HepG2 (cell line): ENCODE results near the gene ENO2. TPM values are rescaled to one million over a fixed set of nuclear protein-coding genes. Genes with fewer than 3 reads are reported as not detected.

Experiments
- AKAP8 ChIP-seq: sonication (generic); formaldehyde crosslinking; IDR thresholded peaks from 2 replicates; pipeline ENCODE4 v1.5.1; 2020; ENCODE audit warnings: mild to moderate bottlenecking, missing genetic modification reagents
- BCL6 ChIP-seq: IDR thresholded peaks from 2 replicates; pipeline ENCODE4 v1.6.1; 2016; ENCODE audit warnings: missing genetic modification reagents, missing compliant biosample characterization
- CCDC6 ChIP-seq: sonication (generic); formaldehyde crosslinking; IDR thresholded peaks from 2 replicates; pipeline ENCODE4 v1.8.1; 2022; ENCODE audit warnings: mild to moderate bottlenecking, missing genetic modification reagents, moderate library complexity
- ERF ChIP-seq: IDR thresholded peaks from 2 replicates; pipeline ENCODE4 v1.6.1; 2018; ENCODE audit warnings: missing biosample characterization, missing genetic modification reagents
- FOXK1 ChIP-seq: sonication (generic); formaldehyde crosslinking; IDR thresholded peaks from 2 replicates; pipeline ENCODE4 v1.4.0; 2020; ENCODE audit warnings: low read depth, missing genetic modification reagents, borderline replicate concordance
- GTF3A ChIP-seq: sonication (generic); formaldehyde crosslinking; conservative IDR thresholded peaks from 2 replicates; pipeline ENCODE4 v1.4.0; 2020; ENCODE audit warnings: mild to moderate bottlenecking, missing genetic modification reagents
- MEF2D ChIP-seq: sonication (generic); formaldehyde crosslinking; IDR thresholded peaks from 2 replicates; pipeline ENCODE4 v1.5.1; 2020; ENCODE audit warnings: mild to moderate bottlenecking, missing genetic modification reagents
- REPIN1 ChIP-seq: sonication (generic); formaldehyde crosslinking; IDR thresholded peaks from 2 replicates; pipeline ENCODE4 v1.8.0; 2022; ENCODE audit warnings: missing genetic modification reagents, low read depth, mild to moderate bottlenecking, borderline replicate concordance
- RFXAP ChIP-seq: sonication (generic); formaldehyde crosslinking; IDR thresholded peaks from 2 replicates; pipeline ENCODE4 v1.4.0; 2020; ENCODE audit warnings: missing genetic modification reagents, borderline replicate concordance
- RXRB ChIP-seq: IDR thresholded peaks from 2 replicates; pipeline ENCODE4 v1.6.1; 2016; ENCODE audit warnings: borderline replicate concordance, missing genetic modification reagents, missing compliant biosample characterization
- SMAD3 ChIP-seq: sonication (generic); formaldehyde crosslinking; IDR thresholded peaks from 2 replicates; pipeline ENCODE4 v1.4.0; 2020; ENCODE audit warnings: missing genetic modification reagents
- YEATS2 ChIP-seq: sonication (generic); formaldehyde crosslinking; IDR thresholded peaks from 2 replicates; pipeline ENCODE4 v1.4.0; 2020; ENCODE audit warnings: missing genetic modification reagents, borderline replicate concordance
- ZNF234 ChIP-seq: sonication (generic); formaldehyde crosslinking; conservative IDR thresholded peaks from 2 replicates; pipeline ENCODE4 v1.5.1; 2020; ENCODE audit warnings: mild to moderate bottlenecking, missing genetic modification reagents
- ZNF33B ChIP-seq: sonication (generic); formaldehyde crosslinking; IDR thresholded peaks from 2 replicates; pipeline ENCODE4 v1.5.1; 2020; ENCODE audit warnings: mild to moderate bottlenecking, missing genetic modification reagents
- ZNF546 ChIP-seq: sonication (generic); formaldehyde crosslinking; conservative IDR thresholded peaks from 2 replicates; pipeline ENCODE4 v1.8.1; 2023; ENCODE audit warnings: mild to moderate bottlenecking, missing genetic modification reagents
- ZNF746 ChIP-seq: sonication (generic); formaldehyde crosslinking; IDR thresholded peaks from 2 replicates; pipeline ENCODE4 v1.8.0; 2022; ENCODE audit warnings: mild to moderate bottlenecking, missing genetic modification reagents
- ZNF850 ChIP-seq: sonication (generic); formaldehyde crosslinking; conservative IDR thresholded peaks from 2 replicates; pipeline ENCODE4 v1.9.0; 2021; ENCODE audit warnings: mild to moderate bottlenecking, missing genetic modification reagents
- polyA plus RNA-seq, 8 experiments: library from polyadenylated mRNA; depleted of rRNA in 3 of 8; stranded (reverse) in 7 of 8; unstranded in 1 of 8; fragments of >200 nt; fragmentation: Illumina TruSeq in 4 of 8; extraction: Trizol in 4 of 8; gene quantifications; 2 replicates each; pipeline versions ENCODE4 v1.2.1 to v1.2.3, GENCODE V29; 2011 to 2016; ENCODE audit warnings: low read depth in 4 of 8, missing spikeins in 1 of 8, mixed read lengths in 1 of 8; ENCODE audit not compliant: insufficient read depth in 1 of 8
- total RNA-seq, 5 experiments: library from RNA; depleted of rRNA; stranded (reverse); fragments of >200 nt; fragmentation: Illumina TruSeq; extraction: Trizol; gene quantifications; 2 replicates each; pipeline ENCODE4 v1.2.3, GENCODE V29; 2016; ENCODE audit warnings: low read depth in 1 of 5
- TF ChIP-seq, protein P1 (sequence below): sonication (generic); formaldehyde crosslinking; IDR thresholded peaks from 2 replicates; pipeline ENCODE4 v1.8.0; 2022; ENCODE audit warnings: mild to moderate bottlenecking, missing genetic modification reagents
- TF ChIP-seq, protein P2 (sequence below): sonication (generic); formaldehyde crosslinking; IDR thresholded peaks from 2 replicates; pipeline ENCODE4 v1.4.0; 2020; ENCODE audit warnings: missing genetic modification reagents
- TF ChIP-seq, protein P3 (sequence below): sonication (generic); formaldehyde crosslinking; IDR thresholded peaks from 2 replicates; pipeline ENCODE4 v1.4.0; 2020; ENCODE audit warnings: missing genetic modification reagents; ENCODE audit errors: not compliant biosample characterization
- TF ChIP-seq, protein P4 (sequence below): sonication (generic); formaldehyde crosslinking; IDR thresholded peaks from 2 replicates; pipeline ENCODE4 v1.8.1; 2023; ENCODE audit warnings: mild to moderate bottlenecking, inconsistent platforms, moderate library complexity, missing genetic modification reagents, borderline replicate concordance

Gene ENO2
- total and polyA plus RNA-seq, 2 of the 13 experiments (the other 11 are each of a cell fraction or from before 2014, with no cell fraction given) = 19.3 to 136 TPM

DNA sequence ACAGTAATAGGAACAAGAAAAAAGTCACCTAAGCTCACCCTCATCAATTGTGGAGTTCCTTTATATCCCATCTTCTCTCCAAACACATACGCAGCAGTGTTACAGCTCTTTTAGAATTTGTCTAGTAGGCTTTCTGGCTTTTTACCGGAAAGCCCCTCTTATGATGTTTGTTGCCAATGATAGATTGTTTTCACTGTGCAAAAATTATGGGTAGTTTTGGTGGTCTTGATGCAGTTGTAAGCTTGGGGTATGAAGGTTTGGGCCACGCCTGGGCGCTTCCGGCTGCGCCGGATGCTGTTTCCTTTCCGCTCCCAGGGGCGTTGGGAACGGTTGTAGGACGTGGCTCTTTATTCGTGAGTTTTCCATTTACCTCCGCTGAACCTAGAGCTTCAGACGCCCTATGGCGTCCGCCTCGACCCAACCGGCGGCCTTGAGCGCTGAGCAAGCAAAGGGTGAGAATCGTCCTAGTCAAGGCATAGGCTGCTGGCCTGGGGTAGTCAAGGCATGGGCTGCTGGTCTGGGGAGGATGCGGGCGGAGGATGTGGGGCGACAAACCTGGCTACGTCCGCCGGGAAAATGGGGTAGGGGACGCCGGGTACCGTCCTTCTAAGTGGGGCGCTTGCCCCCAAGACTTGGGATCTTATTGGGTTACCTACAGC lies 29.5 kb downstream of the ENO2 start, which contains the start of the genes C12orf57 and RNU7-1 (continued):
- TF ChIP-seq, protein P1, sequence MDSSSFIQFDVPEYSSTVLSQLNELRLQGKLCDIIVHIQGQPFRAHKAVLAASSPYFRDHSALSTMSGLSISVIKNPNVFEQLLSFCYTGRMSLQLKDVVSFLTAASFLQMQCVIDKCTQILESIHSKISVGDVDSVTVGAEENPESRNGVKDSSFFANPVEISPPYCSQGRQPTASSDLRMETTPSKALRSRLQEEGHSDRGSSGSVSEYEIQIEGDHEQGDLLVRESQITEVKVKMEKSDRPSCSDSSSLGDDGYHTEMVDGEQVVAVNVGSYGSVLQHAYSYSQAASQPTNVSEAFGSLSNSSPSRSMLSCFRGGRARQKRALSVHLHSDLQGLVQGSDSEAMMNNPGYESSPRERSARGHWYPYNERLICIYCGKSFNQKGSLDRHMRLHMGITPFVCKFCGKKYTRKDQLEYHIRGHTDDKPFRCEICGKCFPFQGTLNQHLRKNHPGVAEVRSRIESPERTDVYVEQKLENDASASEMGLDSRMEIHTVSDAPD (CRISPR knock-in tag) = 0 out of 2 replicates have a peak, but pooled peaks have one; percentile 25
- TF ChIP-seq SMAD3 (peak; percentile 98), FOXK1 (CRISPR knock-in tag) (peak; percentile 53; the same call in 1 of the 2 replicates), ZNF33B (CRISPR knock-in tag) (peak; percentile 18; the same call in 1 of the 2 replicates), RFXAP (CRISPR knock-in tag) (peak; percentile 85; the same call in 1 of the 2 replicates), ERF (CRISPR knock-in tag) (peak; percentile 77), ZNF850 (CRISPR knock-in tag) (no peak), CCDC6 (peak; percentile 84), ZNF546 (peak; percentile 26; the same call in 1 of the 2 replicates), MEF2D (no peak), AKAP8 (no peak; the same call in 1 of the 2 replicates), ZNF234 (CRISPR knock-in tag) (no peak), REPIN1 (CRISPR knock-in tag) (peak; percentile 23; the same call in 1 of the 2 replicates), ZNF746 (CRISPR knock-in tag) (peak; percentile 54; the same call in 1 of the 2 replicates), RXRB (CRISPR knock-in tag) (peak; percentile 87), BCL6 (CRISPR knock-in tag) (peak; percentile 77), YEATS2 (CRISPR knock-in tag) (no peak), GTF3A (CRISPR knock-in tag) (peak; percentile 15; the same call in 1 of the 2 replicates)
- TF ChIP-seq, protein P2, sequence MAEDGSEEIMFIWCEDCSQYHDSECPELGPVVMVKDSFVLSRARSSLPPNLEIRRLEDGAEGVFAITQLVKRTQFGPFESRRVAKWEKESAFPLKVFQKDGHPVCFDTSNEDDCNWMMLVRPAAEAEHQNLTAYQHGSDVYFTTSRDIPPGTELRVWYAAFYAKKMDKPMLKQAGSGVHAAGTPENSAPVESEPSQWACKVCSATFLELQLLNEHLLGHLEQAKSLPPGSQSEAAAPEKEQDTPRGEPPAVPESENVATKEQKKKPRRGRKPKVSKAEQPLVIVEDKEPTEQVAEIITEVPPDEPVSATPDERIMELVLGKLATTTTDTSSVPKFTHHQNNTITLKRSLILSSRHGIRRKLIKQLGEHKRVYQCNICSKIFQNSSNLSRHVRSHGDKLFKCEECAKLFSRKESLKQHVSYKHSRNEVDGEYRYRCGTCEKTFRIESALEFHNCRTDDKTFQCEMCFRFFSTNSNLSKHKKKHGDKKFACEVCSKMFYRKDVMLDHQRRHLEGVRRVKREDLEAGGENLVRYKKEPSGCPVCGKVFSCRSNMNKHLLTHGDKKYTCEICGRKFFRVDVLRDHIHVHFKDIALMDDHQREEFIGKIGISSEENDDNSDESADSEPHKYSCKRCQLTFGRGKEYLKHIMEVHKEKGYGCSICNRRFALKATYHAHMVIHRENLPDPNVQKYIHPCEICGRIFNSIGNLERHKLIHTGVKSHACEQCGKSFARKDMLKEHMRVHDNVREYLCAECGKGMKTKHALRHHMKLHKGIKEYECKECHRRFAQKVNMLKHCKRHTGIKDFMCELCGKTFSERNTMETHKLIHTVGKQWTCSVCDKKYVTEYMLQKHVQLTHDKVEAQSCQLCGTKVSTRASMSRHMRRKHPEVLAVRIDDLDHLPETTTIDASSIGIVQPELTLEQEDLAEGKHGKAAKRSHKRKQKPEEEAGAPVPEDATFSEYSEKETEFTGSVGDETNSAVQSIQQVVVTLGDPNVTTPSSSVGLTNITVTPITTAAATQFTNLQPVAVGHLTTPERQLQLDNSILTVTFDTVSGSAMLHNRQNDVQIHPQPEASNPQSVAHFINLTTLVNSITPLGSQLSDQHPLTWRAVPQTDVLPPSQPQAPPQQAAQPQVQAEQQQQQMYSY = no peak
- TF ChIP-seq, protein P3, sequence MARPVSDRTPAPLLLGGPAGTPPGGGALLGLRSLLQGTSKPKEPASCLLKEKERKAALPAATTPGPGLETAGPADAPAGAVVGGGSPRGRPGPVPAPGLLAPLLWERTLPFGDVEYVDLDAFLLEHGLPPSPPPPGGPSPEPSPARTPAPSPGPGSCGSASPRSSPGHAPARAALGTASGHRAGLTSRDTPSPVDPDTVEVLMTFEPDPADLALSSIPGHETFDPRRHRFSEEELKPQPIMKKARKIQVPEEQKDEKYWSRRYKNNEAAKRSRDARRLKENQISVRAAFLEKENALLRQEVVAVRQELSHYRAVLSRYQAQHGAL (CRISPR knock-in tag) = no peak
- TF ChIP-seq, protein P4, sequence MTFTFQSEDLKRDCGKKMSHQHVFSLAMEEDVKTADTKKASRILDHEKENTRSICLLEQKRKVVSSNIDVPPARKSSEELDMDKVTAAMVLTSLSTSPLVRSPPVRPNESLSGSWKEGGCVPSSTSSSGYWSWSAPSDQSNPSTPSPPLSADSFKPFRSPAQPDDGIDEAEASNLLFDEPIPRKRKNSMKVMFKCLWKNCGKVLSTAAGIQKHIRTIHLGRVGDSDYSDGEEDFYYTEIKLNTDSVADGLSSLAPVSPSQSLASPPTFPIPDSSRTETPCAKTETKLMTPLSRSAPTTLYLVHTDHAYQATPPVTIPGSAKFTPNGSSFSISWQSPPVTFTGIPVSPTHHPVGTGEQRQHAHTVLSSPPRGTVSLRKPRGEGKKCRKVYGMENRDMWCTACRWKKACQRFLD (CRISPR knock-in tag) = no peak
